ENCODE results near the gene PDE6B.
"Not testable (repeated sequence)": the region's sequence is repeated elsewhere in the genome, so short reads cannot be mapped to it uniquely, and the experiment has no call there.

Gene PDE6B

DNA sequence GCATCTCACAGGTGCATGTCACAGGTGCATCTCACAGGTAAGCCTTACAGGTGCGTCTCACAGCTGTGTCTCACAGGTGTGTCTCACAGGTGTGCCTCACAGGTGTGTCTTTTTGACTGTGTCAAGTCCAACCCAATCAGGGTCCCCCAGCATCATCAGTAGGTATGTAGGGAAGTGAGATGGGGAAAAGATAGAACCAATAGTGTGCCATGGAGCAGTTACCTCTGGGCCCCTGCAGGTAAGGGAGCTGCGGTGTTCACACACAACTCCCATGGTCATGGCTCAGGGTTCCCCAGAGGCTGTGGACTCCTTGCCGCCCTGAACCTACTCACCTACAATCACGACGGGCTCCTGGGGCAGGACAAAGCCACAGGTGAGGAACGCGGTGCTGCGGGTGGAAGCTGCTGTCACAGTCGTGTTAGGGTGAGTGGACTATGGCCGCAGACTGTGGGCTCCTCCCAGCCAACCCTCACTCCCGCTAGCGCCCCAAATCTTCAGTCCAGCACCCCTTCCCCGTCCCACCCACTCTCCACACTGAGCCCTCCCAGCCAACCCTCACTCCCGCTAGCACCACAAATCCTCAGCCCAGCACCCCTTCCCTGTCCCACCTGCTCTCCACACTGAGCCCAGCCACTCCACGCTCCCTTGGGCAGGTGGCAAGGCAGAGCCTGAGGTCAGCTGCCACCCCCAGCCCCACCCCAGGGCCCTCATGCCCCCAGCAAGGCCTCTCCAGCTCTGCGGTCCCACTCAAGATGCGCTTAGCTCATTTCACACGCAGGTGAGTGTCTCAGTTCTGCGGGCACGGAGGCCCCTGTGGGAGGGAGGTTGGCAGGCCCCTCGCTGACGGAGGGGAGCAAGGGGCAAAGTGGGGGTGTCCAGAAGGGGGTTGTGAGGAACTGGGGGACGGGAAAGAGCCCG lies 2.1 kb upstream of the PDE6B start:
- DNase-seq, result no peak

DNA sequence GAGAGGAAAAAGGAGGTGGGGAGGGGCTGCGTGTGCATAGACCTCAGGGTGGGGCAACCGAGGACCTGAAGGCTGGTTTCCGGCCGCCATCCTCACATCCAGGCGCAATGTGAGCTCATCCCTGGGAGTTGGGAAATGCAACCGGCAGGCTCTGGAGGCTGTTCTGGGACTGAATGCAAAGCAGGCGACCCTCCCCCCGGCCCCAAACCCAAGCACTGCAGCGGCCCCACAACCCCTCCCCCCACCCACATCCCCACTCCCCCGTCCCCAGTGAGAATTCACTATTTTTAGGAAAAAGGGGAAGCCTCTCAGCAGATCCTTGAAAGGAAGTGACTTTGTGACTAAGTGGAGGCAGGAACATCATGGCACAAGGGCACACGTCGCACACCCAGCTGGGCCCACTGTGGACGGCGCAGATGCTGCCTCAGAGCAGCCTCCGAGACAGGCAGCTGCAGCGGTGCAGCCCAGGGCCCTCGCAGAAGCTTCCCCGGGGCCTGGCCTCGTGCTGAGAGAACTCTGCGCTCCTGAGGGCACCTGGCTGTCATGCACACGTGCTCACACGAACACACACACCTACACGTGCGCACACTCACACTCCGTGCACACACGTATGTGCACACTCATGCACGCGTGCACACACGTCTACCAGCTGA lies 1.3 kb upstream of the PDE6B start:
- DNase-seq, result no peak

DNA sequence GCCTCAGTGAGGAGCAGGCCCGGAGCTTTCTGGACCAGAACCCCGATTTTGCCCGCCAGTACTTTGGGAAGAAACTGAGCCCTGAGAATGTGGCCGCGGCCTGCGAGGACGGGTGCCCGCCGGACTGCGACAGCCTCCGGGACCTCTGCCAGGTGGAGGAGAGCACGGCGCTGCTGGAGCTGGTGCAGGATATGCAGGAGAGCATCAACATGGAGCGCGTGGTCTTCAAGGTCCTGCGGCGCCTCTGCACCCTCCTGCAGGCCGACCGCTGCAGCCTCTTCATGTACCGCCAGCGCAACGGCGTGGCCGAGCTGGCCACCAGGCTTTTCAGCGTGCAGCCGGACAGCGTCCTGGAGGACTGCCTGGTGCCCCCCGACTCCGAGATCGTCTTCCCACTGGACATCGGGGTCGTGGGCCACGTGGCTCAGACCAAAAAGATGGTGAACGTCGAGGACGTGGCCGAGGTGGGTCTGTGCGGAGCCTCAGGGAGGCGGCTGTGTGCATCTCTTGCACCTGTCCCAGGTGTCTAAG lies 323 bp downstream of the PDE6B start:
- no peak for DNase-seq

DNA sequence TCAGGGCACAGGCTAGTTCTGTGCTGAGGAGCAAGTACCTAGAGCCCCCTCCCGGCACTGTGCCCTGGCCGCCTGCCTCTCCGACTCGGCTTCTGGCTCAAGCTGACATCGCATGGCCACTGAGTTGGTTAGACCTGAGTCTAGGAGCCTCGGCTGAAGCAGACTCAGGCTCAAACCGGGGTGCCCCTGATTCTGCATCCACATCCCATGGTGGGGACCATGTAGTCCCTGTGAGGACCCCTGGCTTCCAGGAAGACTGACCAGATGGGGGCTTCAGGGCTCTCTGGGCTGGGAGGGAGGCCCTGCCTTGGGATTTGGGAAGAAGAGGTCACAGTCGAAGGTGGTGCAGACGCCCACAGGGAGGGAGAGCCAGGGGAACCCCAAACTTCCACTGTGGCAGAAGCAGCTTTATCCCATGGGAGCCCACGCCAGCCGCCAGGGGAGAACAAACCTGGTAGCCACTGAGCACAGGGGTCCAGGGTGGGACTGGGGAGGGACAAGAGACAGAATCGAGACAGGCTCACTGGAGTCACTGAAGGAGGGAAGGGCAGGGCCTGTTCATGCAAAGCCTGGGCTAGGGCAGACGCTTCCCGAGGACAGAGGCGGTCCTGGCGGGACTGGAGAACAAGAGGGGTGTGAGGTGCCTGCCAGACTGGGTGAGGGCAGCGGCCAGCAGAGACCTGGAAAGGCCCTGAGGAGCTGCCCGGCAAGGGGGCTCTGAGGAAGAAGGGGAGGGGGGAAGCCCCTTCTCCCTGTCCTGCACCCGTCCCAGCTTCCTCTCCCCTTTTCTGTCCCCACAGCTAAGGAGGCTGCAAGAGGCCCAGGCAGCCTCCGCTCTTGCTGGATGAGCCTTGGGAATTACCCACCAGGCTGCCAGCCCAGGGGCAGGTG lies 1.1 kb downstream of the PDE6B start:
- no peak for DNase-seq

DNA sequence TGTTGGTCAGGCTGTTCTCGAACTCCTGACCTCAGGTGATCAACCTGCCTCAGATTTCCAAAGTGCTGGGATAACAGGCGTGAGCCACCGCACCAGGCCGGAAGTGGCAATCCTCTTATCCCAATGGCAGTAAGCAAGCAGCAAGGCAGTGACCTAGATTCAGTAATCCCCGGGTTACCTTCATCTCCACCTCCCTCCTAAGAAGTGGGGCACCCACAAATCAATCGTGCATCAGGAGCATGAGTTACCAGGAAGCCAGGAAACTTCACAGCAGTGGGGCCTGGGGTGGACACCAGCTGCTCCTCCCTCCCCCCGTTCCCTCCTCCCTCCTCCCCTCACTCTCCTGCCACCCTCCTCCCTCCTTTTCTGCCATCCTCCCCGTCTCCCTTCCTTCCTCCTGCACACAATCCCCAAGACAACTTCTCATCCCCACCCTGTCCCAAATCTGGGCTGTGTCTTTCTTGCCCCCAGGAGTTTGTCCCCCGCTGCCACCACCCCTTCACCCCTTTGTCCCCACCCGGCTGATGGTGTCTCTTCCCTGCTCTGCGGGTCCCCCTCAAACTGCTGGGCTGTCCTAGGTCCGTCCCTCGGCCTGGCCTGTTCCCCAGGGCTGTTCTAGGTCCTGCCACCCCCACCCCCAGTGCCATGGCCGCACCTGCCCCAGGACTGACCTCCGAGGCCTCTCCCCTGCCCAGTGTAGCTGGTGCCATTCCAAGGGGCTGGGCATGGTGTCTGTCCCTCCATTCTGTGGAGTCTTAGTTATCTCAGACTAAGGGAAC lies 2.2 kb downstream of the PDE6B start:
- no peak for DNase-seq

DNA sequence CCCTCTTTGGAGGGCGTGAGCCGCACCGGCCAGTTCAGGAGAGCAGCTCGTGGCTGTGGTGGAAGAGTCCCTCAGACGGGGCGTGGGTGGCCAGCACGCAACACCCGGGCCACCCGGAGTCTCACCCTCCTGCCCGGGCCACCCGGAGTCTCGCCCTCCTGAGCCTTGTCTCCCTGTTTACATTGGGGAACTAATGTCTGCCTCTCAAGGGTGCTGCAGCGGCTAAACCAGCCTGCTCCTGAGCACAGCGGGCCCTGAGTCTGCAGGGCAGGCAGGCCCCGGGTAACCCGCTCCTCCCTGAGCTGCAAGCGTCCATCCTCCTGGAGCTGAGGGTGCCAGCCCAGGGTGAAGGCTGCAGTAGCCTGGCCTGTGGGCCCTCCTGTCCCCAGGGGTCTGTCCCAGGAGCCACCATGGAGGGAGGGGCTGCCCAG lies 3.0 kb downstream of the PDE6B start:
- no peak for DNase-seq

DNA sequence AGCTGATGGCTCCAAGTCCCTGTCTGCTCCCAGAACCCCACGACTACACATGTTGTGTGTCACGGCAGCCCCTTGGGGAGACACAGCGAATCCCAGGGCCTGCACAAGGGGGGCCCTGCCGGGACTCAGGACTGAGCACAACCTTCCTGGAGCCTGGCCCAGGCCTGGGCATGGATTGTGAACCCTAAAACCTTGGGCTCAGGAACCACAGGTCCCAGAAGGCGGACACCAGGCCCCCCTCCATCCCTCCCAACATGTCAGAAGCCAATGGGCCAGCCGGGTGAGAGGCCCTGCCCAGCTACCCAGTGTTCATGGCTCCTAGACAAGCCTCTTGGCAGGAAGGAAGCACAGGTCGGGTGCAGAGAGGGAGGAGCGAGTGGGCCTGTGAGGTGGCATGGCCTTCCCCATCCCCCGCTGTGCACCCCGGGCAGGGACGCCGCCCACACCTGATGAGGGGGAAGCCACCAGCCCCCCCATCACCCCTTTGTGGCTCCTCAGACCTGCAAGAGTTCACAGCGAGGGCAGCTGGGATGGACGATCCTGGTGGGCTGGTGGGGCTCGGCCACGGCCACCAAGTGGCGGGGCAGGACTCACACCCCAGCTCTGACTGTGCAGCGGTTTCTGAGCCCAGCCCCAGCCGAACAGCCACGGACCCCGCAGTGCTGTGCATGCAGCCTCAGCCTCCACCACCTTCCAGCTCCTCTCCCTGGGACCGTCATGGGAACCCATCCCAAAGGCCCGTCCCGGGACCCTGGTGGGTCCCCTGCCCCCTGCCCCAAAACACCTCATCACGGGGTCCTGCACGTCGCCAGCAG lies 3.7 kb downstream of the PDE6B start:
- DNase-seq, result no peak

DNA sequence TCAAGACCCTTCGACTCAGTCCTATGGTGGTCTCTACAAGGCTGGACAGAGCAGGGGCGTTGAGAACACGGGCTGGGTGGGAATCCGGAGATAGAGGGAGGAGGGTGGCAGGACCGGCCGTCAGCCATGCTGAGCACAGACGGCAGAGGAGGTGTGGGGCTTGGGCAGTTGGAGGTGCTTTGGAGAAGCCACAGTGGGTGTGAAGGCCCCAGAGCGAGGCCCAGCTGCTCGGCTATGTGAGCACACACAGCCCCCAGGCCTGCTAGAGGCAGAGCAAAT lies 4.2 kb downstream of the PDE6B start:
- no peak for DNase-seq

DNA sequence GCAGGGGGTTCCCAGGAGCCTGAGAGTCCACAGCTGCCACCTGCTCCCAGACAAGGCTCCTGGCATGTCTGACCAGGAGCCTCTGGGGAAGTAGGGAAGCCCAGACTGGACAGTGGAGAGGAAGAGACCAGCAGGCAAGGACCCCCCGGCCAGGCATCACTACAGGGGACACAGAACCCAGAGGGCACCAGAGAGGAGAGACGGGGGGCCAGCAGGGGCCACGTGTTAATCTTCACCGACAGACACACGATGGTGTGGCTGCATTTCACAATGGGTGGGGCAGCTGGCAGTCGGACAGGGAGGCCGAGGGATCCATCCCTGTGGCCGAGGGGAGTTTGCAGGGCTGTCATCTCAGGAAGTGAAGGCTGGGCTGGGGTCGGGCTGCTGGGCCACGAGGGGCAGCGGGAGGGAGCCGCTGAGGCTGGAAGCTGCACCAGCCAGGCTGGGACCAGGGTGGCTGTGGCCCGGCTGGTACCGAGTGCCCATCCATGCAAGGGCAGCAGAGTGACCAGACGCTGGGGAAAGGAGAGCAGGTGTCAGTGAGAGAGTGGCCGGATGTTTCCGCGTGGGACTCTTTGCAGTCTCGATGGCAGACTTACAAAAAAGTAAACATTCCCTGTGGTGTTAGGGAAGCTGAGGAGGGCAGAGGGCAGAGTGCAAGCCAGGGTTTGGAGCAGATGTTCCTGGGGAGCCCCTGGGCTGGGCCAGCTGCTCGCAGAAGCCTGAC lies 4.7 kb downstream of the PDE6B start:
- DNase-seq, result no peak

DNA sequence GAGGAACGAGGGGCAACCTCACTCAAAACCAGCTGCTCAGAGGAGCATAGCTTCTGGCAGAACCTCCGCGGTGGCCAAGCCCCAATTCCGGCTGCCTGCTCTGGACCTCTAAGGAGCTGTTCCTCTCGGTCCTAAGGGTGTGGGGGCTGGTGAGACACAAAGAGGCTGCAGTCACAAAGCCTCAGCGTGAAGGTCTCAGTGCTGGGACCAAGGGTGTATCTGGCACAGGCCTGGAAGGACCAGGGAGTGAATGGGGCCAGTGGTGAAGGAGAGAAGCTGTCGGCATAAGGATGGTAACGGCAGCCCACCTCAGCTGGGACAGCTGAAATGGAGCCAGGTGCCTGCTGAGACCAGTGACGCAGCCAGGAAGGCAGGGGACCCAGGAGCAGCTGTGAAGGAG lies 5.3 kb downstream of the PDE6B start:
- no peak for DNase-seq

DNA sequence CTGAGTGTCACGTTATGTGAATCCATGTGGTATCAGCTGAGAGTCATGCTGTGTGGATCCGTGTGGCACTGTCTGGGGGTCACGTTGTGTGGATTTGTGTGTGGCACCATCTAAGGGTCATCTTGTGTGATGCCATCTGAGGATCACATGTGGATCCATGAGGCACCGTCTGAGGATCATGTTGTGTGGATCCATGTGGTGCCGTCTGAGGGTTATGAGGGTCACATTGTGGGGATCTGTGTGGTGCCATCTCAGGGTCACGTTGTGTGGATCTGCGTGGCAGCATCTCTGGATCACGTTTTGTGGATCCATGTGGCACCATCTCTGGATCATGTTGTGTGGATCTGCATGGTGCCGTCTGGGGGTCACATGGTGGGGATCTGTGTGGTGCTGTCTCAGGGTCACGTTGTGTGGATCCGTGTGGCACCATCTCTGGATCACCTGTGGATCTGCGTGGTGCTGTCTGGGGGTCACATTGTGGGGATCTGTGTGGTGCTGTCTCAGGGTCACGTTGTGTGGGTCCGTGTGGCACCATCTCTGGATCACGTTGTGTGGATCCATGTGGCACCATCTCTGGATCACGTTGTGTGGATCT lies 6.9 kb downstream of the PDE6B start:
- DNase-seq, result no peak

DNA sequence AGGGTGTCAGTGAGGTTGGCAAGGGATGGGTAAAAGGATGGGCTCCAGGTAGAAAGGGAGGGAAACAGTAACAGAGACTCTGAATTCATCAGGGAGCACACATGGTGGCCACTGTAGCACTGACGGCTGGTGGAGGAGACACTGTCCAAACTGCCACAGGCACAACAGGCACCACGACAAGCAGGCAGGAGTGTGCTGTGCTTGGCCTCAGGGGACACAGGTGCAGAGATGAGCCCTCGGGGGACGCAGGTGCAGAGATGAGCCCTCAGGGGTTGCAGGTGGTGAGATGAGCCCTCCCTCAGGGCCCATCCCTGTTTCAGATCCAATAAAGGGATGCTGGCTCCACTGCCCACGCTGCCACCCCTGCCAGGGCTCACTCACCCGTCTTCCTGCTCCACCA lies 7.6 kb downstream of the PDE6B start:
- DNase-seq, result no peak

DNA sequence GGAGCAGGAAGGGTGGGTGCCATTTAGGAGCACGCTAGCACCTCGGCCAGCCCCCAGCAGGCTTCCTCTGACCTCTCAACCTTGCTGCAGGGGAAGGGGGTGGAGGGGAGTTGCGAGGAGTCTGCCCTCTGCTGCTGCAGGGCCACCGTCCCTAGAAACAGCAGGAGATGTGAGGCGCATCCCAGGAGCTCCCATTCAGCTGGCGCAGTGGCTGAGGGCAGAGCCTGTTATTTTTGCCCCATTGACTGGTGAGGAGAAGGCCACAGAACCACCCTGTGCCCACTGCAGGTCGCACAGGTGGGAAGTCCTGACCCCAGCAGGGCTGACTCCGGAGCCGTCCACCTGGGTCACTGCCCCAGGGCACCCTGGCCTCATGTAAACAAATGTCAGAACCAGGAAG lies 8.0 kb downstream of the PDE6B start:
- no peak for DNase-seq

DNA sequence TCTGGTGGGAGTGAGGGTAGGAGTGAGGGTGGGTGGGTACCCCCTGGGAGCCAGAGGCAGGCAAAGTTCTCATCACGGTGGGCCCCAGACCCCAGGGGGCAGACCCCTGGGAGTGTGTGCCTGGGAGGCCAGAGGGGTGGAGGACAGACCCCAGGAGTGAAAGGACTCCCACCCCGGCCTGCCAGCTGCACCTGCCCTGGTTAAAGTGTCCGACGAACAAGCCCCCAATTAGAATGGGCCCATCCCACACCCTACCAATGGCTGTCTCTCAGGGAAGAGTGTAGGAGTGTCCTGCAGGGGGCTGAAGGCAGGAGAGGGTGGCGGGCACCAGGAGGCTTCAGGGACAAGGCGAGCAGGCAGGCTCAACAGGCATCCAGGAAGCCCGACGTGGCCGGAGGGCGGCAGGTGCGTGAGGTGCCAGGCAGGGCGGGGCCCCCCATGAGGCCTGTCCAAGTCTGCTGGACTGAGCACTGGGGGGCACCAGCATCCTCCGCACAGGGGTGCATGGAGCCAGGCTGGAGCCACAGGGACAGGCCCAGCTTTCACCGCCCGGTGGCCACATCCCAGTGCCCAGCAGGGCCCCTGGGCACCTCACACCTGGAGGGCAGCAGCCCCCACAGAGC lies 8.7 kb downstream of the PDE6B start:
- DNase-seq, result no peak

DNA sequence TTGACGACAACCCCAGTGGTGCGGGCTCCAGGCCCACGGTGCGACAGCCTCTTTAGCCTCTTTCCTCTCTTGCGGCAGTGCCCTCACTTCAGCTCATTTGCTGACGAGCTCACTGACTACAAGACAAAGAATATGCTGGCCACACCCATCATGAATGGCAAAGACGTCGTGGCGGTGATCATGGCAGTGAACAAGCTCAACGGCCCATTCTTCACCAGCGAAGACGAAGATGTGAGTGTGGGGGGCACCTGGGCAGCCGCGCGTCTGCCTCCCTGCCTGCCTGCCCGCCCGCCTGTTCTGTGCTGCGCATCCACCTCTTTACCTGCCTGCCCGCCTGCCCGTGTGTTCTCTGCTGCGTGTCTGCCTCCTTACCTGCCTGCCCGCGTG lies 9.2 kb downstream of the PDE6B start:
- DNase-seq, result no peak

DNA sequence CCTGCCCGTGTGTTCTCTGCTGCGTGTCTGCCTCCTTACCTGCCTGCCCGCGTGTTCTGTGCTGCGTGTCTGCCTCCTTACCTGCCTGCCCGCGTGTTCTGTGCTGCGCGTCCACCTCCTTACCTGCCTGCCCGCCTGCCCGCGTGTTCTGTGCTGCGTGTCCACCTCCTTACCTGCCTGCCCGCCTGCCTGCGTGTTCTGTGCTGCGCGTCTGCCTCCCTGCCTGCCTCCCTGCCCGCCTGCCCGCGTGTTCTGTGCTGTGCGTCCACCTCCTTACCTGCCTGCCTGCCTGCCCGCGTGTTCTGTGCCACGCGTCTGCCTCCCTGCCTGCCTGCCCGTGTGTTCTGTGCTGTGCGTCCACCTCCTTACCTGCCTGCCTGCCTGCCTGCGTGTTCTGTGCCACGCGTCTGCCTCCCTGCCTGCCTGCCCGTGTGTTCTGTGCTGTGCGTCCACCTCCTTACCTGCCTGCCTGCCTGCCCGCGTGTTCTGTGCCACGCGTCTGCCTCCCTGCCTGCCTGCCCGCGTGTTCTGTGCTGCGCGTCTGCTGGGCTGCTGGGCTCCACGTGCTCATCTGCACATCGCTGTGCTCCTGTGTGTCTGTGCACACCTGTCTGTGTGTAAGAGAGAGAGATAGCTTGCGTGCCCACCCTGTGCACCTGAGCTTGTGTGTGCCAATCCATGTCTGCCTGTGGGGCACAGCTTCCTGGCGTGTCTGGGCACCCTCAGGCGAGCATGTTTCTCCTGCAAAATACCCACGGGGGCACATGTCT lies 9.9 kb downstream of the PDE6B start:
- DNase-seq, result not testable (repeated sequence)

DNA sequence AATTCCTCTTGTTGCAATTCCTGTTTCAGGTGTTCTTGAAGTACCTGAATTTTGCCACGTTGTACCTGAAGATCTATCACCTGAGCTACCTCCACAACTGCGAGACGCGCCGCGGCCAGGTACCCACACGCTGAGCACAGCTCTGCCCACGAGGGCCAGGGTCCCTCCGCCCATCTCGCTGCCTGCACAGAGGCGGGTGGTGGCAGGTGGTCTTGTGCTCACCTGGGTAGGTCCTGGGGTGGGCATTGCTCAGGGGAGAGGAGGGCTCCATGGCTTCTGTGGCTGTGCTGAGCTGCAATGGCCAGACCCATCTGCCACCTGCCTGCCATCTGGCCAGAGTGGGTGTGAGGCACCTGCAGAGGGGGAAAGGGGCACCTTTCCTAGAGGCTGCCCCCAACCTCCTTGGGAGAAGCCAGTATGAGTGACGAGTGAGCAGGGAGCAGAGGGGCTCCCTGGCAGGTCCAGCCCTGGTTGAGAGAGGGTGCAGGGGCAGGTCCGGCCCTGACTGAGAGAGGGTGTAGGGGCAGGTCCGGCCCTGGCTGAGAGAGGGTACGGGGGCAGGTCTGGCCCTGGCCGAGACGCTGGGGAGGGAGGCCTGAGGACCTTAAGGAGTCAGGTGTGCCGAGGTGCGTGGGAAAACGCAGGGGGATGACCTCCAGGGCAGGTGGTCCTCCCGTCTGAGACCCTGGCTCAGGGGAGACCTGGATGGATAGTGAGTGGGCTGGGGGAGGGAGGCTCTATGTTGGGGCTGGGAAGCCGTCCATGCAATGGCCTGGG lies 10.7 kb downstream of the PDE6B start:
- no peak for DNase-seq

DNA sequence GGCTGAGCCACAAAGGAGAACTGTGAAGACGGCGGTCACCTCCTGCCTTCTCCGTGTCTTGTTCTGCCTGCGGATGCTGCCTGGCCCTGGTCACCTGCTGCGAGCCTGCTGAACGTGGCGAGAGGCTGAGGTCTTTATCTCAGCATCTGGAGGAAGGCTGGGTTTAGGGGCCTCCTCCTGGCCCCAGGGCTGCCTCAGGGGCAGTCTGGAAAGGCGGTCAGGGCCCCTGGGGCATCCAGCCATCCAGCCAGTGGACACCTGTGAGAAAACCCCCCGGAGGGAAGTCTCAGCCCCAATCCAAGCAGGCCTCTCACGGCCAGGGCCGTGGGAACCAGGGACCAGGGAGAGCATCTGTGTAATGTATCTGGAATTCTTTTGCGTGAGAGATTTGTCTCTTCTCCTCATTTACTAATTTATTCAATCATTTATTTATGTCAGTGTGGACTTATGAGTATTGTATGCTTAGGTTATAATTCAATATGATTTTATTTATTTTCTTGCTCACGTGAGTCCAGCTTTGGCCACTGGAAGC lies 11.3 kb downstream of the PDE6B start:
- no peak for DNase-seq
